ENCODE data around the gene GDPD4. TPM values are rescaled to one million over a fixed set of nuclear protein-coding genes. Genes with fewer than 3 reads are reported as not detected.

The GDPD4 gene
- polyA plus RNA-seq, 2 of the 4 experiments (the other 2 are of a cell fraction) = not detected

DNA sequence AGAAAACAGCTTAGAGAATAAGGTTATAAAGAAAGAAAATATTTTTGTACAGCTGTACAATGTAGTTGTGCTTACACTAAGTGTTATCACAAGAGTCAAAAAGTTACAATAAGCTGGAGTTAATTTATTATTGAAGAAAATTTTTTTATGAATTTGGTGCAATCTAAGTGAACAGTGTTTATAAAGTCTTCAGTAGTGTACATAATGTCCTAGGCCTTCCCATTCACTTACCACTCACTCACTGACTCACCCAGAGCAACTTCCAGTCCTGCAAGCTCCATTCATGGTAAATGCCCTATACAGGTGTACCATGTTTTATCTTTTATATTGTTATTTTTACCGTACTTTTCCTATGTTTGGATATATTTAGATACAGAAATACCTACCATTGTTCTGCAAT lies 34.7 kb downstream of the GDPD4 start (continued):
- TF ChIP-seq ZC3H11A (IDR thresholded peaks at IDR 0.05) = no peak

DNA sequence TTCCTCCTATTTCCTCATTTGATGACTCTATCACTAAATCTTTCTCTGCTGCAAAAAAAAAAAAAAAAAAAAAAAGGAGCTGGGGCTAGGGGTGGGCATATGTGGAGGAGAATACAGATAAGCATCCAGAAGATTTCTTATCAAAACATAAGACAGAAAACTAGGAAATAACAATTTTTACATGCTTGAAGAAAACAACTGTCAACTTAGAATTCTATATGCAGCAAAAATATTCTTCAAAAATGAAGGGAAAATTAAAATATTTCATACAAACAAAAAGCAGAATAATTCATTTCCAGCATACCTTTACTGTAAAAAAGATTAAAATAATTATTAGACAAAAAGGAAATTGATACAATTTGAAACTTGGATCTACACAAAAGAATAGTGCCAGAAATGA lies 38.7 kb downstream of the GDPD4 start:
- ChIA-PET CTCF (interaction anchor here (1.3 kb wide), 1 partner anchor 69 kb away, joined by 3 read pairs; no protein-coding TSS in a partner anchor), POLR2A (no interaction called here)
- no peak for FAIRE-seq
- H3K9me3 ChIP-seq = no peaks in the 10 kb centered on the region
- no peak for ATAC-seq
- H3K4me2 ChIP-seq = no peak overlapping the region
- H3K4me1 ChIP-seq = no peaks in the 10 kb centered on the region
- H3K27ac ChIP-seq = no peak overlapping the region
- H3K4me3 ChIP-seq = no peak overlapping the region
- TF ChIP-seq, protein P1, sequence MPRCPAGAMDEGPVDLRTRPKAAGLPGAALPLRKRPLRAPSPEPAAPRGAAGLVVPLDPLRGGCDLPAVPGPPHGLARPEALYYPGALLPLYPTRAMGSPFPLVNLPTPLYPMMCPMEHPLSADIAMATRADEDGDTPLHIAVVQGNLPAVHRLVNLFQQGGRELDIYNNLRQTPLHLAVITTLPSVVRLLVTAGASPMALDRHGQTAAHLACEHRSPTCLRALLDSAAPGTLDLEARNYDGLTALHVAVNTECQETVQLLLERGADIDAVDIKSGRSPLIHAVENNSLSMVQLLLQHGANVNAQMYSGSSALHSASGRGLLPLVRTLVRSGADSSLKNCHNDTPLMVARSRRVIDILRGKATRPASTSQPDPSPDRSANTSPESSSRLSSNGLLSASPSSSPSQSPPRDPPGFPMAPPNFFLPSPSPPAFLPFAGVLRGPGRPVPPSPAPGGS (IDR thresholded peaks at IDR 0.05) = no peak
- TF ChIP-seq TP53 (CRISPR knock-in tag; IDR thresholded peaks at IDR 0.05) = no peak
- DNase-seq (ENCODE audit: low read depth in 1 of 2, low spot score in 1 of 2) = no peak

DNA sequence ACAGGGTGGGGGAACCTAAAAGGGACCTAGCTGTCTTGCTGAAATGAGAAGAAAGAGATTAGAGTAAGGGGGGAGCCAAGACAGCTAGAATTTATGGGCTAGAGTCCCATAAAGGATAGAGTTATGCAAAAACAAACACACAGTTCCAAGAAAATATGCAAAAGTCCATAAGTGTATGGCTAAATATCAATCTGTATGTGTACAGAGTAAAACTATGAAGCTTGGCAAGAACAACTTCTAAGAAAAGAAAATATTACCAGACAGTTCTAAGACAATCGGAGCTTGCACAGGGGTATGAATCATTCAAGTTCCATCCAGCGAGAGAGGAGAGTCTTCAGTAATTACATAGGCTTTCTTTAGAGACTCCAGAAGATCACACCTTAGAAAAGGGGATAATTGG lies 41.8 kb downstream of the GDPD4 start:
- FAIRE-seq (no peak), DNase-seq (ENCODE audit: low read depth in 1 of 2, low spot score in 1 of 2) (no peak), ATAC-seq (no peak; a peak in 1 of 6 replicates)
- no peak overlapping the region for H3K4me3 ChIP-seq
- TF ChIP-seq RFX5 (IDR thresholded peaks at IDR 0.05) = no peak
- TF ChIP-seq TFCP2L1 (CRISPR knock-in tag; IDR thresholded peaks at IDR 0.05) = no peak
- no peak for TF ChIP-seq CHD4 (IDR thresholded peaks at IDR 0.05; ENCODE audit: borderline replicate concordance)
- no peak for TF ChIP-seq RARB (CRISPR knock-in tag; IDR thresholded peaks at IDR 0.05)
- TF ChIP-seq CEBPB (IDR thresholded peaks at IDR 0.05) = no peak
- no peak for TF ChIP-seq JUNB (IDR thresholded peaks at IDR 0.05)
- no peak for TF ChIP-seq ZSCAN20 (CRISPR knock-in tag; IDR thresholded peaks at IDR 0.05)
- TF ChIP-seq FOSB (CRISPR knock-in tag; IDR thresholded peaks at IDR 0.05) = no peak
- TF ChIP-seq SMC3 (IDR thresholded peaks at IDR 0.05) = no peak
- no peak for TF ChIP-seq SREBF2 (IDR thresholded peaks at IDR 0.05)
- no peak for TF ChIP-seq HOXA7 (CRISPR knock-in tag; IDR thresholded peaks at IDR 0.05)
- CTCF ChIA-PET = interaction anchor here (0.9 kb wide), 1 partner anchor 32 kb away, joined by 3 read pairs; no protein-coding TSS in a partner anchor
- H3K4me1 ChIP-seq = no peaks in the 10 kb centered on the region
- POLR2A ChIA-PET = no interaction called here
- WGBS (ENCODE audit: missing lambda C conversion rate) = 11% methylated on average over 2 of the region's 2 CpGs
- no peaks in the 10 kb centered on the region for H3K9me3 ChIP-seq
- H3K4me2 ChIP-seq = 0 out of 3 replicates have a peak overlapping the region, but pooled peaks have one; percentile 17
- no peak overlapping the region for H3K27ac ChIP-seq

DNA sequence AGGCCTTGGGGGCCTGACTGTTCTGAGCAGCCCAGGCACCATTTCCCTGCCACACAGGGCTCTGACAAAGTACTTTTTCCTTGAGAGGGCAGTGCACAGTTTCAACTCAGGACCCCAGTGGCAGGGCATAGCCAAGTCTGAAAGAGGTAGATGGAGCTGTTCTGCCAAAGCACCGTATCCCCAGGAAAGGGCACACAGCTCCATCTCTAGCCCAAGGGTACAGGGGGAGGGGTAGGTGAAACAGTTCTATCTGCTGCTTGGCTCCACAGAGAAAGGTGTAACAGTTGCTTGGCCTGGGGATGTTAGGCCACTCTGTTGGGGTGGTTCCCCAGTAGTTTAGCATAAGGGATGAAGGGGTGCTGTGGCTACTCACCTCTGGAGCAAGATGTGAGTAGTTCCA lies 47.8 kb downstream of the GDPD4 start:
- ATAC-seq = no peak
- Histone ChIP-seq H3K27ac (no peak overlapping the region), H3K4me1 (no peaks in the 10 kb centered on the region), H3K4me2 (no peak overlapping the region), H3K4me3 (no peak overlapping the region), H3K9me3 (no peaks in the 10 kb centered on the region)
- FAIRE-seq = no peak
- WGBS (ENCODE audit: missing lambda C conversion rate) = 80% methylated on average over 1 of the region's 1 CpG
- ChIA-PET CTCF (interaction anchor here (0.7 kb wide), 1 partner anchor 52 kb away, joined by 3 read pairs; no protein-coding TSS in a partner anchor), POLR2A (no interaction called here)
- TF ChIP-seq CBX2 (IDR thresholded peaks at IDR 0.05; ENCODE audit: borderline replicate concordance, low read depth) = no peak
- no peak for TF ChIP-seq KDM1A (IDR thresholded peaks at IDR 0.05; ENCODE audit: low read depth)
- no peak for TF ChIP-seq PHF8 (IDR thresholded peaks at IDR 0.05; ENCODE audit: borderline replicate concordance, low read depth)
- TF ChIP-seq, protein P2, sequence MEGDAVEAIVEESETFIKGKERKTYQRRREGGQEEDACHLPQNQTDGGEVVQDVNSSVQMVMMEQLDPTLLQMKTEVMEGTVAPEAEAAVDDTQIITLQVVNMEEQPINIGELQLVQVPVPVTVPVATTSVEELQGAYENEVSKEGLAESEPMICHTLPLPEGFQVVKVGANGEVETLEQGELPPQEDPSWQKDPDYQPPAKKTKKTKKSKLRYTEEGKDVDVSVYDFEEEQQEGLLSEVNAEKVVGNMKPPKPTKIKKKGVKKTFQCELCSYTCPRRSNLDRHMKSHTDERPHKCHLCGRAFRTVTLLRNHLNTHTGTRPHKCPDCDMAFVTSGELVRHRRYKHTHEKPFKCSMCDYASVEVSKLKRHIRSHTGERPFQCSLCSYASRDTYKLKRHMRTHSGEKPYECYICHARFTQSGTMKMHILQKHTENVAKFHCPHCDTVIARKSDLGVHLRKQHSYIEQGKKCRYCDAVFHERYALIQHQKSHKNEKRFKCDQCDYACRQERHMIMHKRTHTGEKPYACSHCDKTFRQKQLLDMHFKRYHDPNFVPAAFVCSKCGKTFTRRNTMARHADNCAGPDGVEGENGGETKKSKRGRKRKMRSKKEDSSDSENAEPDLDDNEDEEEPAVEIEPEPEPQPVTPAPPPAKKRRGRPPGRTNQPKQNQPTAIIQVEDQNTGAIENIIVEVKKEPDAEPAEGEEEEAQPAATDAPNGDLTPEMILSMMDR (IDR thresholded peaks at IDR 0.05) = no peak
- TF ChIP-seq HOXB5 (CRISPR knock-in tag; IDR thresholded peaks at IDR 0.05) = no peak
- TF ChIP-seq TP53 (CRISPR knock-in tag; IDR thresholded peaks at IDR 0.05) = no peak
- TF ChIP-seq NR3C1 (IDR thresholded peaks at IDR 0.05) = no peak
- TF ChIP-seq RAD21 (conservative IDR thresholded peaks at IDR 0.05 in 1 of 2, IDR thresholded peaks at IDR 0.05 in 1 of 2) = no peak
- no peak for TF ChIP-seq MAZ (IDR thresholded peaks at IDR 0.05; ENCODE audit: borderline replicate concordance, low read depth, low read length)
- TF ChIP-seq HOXA7 (CRISPR knock-in tag; IDR thresholded peaks at IDR 0.05) = no peak
- no peak for TF ChIP-seq RCOR1 (IDR thresholded peaks at IDR 0.05; ENCODE audit: low read depth, low read length)
- TF ChIP-seq HEYL (CRISPR knock-in tag; IDR thresholded peaks at IDR 0.05) = no peak
- no peak for TF ChIP-seq EHF (CRISPR knock-in tag; IDR thresholded peaks at IDR 0.05)
- TF ChIP-seq CHD4 (IDR thresholded peaks at IDR 0.05; ENCODE audit: borderline replicate concordance) = no peak
- TF ChIP-seq CEBPB (IDR thresholded peaks at IDR 0.05) = no peak
- no peak for TF ChIP-seq SREBF2 (IDR thresholded peaks at IDR 0.05)
- no peak for DNase-seq (ENCODE audit: low read depth in 1 of 2, low spot score in 1 of 2)
